ENCODE results near the gene GDPD2. TPM values are rescaled to one million over a fixed set of nuclear protein-coding genes. Genes with fewer than 3 reads are reported as not detected.

GDPD2 gene
- total RNA-seq, 1 donor: not detected

GRCh38 chrX:70421618-70422017, 1.5 kb upstream of the GDPD2 start:
- no peak overlapping the region for H2AFZ ChIP-seq (ENCODE audit: low read length)
- TF ChIP-seq CTCF (IDR thresholded peaks at IDR 0.05; ENCODE audit: extremely low read depth, low read depth, low read length): no peak

GRCh38 chrX:70423936-70424675, 992 bp downstream of the GDPD2 start:
- no peak for TF ChIP-seq CTCF (IDR thresholded peaks at IDR 0.05; ENCODE audit: extremely low read depth, low read depth, low read length)
- no peak for DNase-seq (ENCODE audit: insufficient read length, low spot score, missing footprints)
- Histone ChIP-seq H3K27ac (ENCODE audit: low read depth, low read length) (no peak overlapping the region), H3K36me3 (ENCODE audit: insufficient read depth, low read length) (no peaks in the 10 kb centered on the region), H3K27me3 (ENCODE audit: insufficient read depth, low read length) (no peaks in the 10 kb centered on the region), H3K4me1 (ENCODE audit: insufficient read depth, low read length) (no peaks in the 10 kb centered on the region), H3K79me2 (ENCODE audit: insufficient read depth, low read length) (no peaks in the 10 kb centered on the region), H3K9me3 (ENCODE audit: low read depth, low read length) (no peaks in the 10 kb centered on the region), H4K20me1 (ENCODE audit: insufficient read depth, low read length) (no peaks in the 10 kb centered on the region), H3K4me2 (ENCODE audit: insufficient read depth, low read length) (no peak overlapping the region), H2AFZ (ENCODE audit: low read length) (no peak overlapping the region), H3K4me3 (ENCODE audit: insufficient read depth, low read length) (no peak overlapping the region)

More at GRCh38 chrX:70421618-70422017, 1.5 kb upstream of the GDPD2 start:
- Histone ChIP-seq H4K20me1 (ENCODE audit: insufficient read depth, low read length) (no peaks in the 10 kb centered on the region), H3K36me3 (ENCODE audit: insufficient read depth, low read length) (no peaks in the 10 kb centered on the region), H3K79me2 (ENCODE audit: insufficient read depth, low read length) (no peaks in the 10 kb centered on the region), H3K4me1 (ENCODE audit: insufficient read depth, low read length) (no peaks in the 10 kb centered on the region), H3K27me3 (ENCODE audit: insufficient read depth, low read length) (peaks cover 6% of the 10 kb centered on the region), H3K4me3 (ENCODE audit: insufficient read depth, low read length) (no peak overlapping the region), H3K4me2 (ENCODE audit: insufficient read depth, low read length) (no peak overlapping the region), H3K27ac (ENCODE audit: low read depth, low read length) (no peak overlapping the region), H3K9me3 (ENCODE audit: low read depth, low read length) (no peaks in the 10 kb centered on the region)
- DNase-seq (ENCODE audit: insufficient read length, low spot score, missing footprints): no peak

DNA sequence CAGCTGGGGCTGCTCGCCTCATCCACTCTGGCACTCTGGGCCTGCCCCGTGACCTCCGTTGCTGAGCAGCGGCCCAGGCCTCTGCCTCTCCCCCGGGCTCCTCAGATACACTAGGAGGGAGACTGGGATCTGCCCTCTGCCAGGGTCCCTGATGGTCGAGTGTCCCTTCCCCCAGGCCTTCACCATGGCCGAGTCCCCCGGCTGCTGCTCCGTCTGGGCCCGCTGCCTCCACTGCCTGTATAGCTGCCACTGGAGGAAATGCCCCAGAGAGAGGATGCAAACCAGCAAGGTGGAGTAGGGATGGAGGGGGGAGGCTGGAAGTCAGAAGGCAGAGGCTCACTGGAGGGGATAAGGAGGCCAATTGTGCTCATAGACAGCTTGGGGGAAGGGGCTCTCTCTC, 1.7 kb downstream of the GDPD2 start:
- Histone ChIP-seq H3K4me1 (ENCODE audit: insufficient read depth, low read length) (no peaks in the 10 kb centered on the region), H2AFZ (ENCODE audit: low read length) (no peak overlapping the region), H3K9me3 (ENCODE audit: low read depth, low read length) (no peaks in the 10 kb centered on the region), H3K79me2 (ENCODE audit: insufficient read depth, low read length) (no peaks in the 10 kb centered on the region), H3K27ac (ENCODE audit: low read depth, low read length) (no peak overlapping the region), H3K36me3 (ENCODE audit: insufficient read depth, low read length) (no peaks in the 10 kb centered on the region), H4K20me1 (ENCODE audit: insufficient read depth, low read length) (no peaks in the 10 kb centered on the region), H3K4me3 (ENCODE audit: insufficient read depth, low read length) (no peak overlapping the region), H3K4me2 (ENCODE audit: insufficient read depth, low read length) (no peak overlapping the region), H3K27me3 (ENCODE audit: insufficient read depth, low read length) (no peaks in the 10 kb centered on the region)
- DNase-seq (ENCODE audit: insufficient read length, low spot score, missing footprints): no peak
- TF ChIP-seq CTCF (IDR thresholded peaks at IDR 0.05; ENCODE audit: extremely low read depth, low read depth, low read length): no peak

DNA sequence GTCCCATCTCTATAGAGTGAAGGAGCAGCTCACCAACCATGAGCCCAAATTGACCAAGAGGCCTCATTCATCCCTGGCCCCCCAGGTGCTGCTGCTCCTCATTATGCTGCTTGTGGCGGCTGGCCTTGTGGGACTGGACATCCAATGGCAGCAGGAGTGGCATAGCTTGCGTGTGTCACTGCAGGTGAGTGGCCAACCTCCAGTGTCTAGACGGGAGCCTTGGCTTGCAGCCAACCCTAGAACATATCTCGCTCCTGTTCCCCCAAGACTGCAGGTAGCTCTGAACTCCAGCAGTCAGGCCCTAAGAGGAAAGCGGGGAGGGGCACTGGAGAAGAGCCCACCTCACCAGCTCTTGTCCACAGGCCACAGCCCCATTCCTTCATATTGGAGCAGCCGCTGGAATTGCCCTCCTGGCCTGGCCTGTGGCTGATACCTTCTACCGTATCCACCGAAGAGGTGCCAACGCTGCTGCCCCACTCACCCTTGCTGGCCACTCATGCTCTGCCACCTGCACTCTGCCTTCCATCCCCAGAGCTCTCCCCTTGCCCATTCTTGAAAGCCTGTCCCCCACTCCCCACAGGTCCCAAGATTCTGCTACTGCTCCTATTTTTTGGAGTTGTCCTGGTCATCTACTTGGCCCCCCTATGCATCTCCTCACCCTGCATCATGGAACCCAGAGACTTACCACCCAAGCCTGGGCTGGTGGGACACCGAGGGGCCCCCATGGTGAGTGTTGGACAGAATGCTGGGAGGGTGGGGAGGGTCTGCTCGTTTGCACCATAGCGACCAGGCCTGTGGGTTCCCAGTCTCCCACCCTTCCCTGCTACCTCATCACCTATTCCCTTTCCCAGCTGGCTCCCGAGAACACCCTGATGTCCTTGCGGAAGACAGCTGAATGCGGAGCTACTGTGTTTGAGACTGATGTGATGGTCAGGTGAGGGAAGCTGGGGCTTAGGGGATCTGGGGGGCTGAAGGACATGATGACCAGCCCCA, 3.5 kb downstream of the GDPD2 start:
- no peak overlapping the region for H3K4me2 ChIP-seq (ENCODE audit: insufficient read depth, low read length)
- no peaks in the 10 kb centered on the region for H3K27me3 ChIP-seq (ENCODE audit: insufficient read depth, low read length)
- no peak overlapping the region for H2AFZ ChIP-seq (ENCODE audit: low read length)
- no peak overlapping the region for H3K4me3 ChIP-seq (ENCODE audit: insufficient read depth, low read length)
- no peaks in the 10 kb centered on the region for H3K4me1 ChIP-seq (ENCODE audit: insufficient read depth, low read length)
- H4K20me1 ChIP-seq (ENCODE audit: insufficient read depth, low read length): no peaks in the 10 kb centered on the region
- H3K36me3 ChIP-seq (ENCODE audit: insufficient read depth, low read length): no peaks in the 10 kb centered on the region
- no peak for TF ChIP-seq CTCF (IDR thresholded peaks at IDR 0.05; ENCODE audit: extremely low read depth, low read depth, low read length)
- H3K9me3 ChIP-seq (ENCODE audit: low read depth, low read length): no peaks in the 10 kb centered on the region
- H3K79me2 ChIP-seq (ENCODE audit: insufficient read depth, low read length): no peaks in the 10 kb centered on the region
- H3K27ac ChIP-seq (ENCODE audit: low read depth, low read length): no peak overlapping the region
- no peak for DNase-seq (ENCODE audit: insufficient read length, low spot score, missing footprints)

Measured in osteoblast (primary cell).